NCI-H446 (cell line): ENCODE results near the gene THAP7.
A peak's percentile ranks its signal among the peaks of the same experiment; 100 is the strongest.
"Not testable (repeated sequence)": the region's sequence is repeated elsewhere in the genome, so short reads cannot be mapped to it uniquely, and the experiment has no call there.

Experiments used
- DNase-seq, 2 experiments: peaks; one replicate each; lab custom pipeline; 2025; lab: John Stamatoyannopoulos, UW

The THAP7 gene, protein sequence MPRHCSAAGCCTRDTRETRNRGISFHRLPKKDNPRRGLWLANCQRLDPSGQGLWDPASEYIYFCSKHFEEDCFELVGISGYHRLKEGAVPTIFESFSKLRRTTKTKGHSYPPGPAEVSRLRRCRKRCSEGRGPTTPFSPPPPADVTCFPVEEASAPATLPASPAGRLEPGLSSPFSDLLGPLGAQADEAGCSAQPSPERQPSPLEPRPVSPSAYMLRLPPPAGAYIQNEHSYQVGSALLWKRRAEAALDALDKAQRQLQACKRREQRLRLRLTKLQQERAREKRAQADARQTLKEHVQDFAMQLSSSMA

DNA sequence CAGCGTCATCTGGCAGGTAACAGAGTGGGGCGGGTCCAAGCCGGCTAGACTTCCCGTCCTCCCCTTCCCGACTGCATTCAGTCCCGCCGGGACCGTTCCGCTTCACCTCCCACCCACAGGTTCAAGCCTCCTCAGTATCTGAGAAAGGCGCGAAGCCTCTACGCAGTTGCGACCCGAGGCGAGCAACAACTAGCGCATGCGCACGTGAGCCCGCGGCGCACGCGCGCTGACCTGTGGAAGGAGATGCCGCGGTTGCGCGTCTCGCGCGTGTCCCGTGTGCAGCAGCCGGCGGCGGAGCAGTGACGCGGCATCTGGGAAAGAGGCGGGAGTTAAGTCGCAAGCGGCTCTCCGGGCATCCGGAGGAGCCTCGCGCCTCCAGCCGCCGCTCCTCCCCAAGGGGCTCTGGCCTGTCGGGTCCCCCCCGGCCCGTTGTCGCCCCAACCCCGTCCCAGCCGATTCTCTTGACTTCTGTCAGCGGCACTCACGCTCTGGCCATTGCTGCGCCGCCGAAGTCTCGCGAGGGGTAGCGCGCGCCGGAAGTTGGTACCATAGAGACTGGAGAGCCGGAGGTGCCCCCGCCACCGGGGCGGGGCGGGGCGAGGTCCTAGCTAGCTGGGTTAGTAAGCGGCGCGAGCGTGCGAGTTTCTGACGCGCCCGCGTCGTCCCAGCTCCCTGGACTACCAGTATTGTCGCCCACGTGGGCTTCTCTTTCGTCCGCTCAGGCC, at the start of gene THAP7:
TSS of gene THAP7 (minus strand) at position 518 of the 725 bp plus-strand sequence. CDS start at position 311, 207 bp downstream.
- peak; percentile 97 to 99 for DNase-seq

- no peak for DNase-seq
Observed at GRCh38 chr22:21051145-21051830, 49.4 kb upstream of the THAP7 start.

DNA sequence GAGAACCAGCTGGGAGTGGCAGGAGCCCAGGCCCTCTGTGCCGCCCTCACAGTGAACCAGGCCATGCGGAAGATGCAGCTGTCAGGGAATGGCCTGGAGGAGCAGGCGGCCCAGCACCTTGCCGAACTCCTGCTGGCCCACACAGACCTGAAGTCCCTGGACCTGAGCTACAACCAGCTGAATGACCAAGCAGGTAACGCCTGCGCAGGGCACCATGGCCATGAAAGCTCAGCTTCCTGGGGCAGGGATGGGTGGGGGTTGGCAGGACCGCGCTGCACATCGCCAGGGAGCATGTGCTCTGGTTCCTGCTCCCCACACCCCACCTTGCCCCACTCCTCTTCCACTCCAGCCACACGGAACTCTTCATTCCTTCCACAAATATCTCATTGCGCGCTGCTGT, 47.0 kb upstream of the THAP7 start:
- DNase-seq = not testable (repeated sequence)

DNA sequence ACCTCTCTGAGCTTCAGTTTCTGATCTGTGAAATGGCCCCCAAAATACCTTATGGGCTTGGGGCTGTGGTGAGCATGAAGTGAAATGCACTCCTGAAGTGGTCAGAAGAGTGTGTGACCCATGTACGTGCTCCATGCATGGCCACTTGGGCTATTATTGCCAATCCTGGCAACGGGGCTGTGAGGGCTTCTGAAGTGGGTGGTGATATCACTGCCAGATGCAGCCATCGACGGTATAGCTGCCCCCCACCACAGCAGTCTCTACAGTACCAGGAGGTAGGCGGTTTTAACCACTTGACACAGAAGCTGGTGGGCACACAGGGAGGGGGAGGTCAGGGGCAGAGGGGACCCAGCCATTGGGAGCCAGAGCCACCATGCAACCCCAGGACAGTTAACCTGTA, 46.5 kb upstream of the THAP7 start:
- not testable (repeated sequence) for DNase-seq

DNA sequence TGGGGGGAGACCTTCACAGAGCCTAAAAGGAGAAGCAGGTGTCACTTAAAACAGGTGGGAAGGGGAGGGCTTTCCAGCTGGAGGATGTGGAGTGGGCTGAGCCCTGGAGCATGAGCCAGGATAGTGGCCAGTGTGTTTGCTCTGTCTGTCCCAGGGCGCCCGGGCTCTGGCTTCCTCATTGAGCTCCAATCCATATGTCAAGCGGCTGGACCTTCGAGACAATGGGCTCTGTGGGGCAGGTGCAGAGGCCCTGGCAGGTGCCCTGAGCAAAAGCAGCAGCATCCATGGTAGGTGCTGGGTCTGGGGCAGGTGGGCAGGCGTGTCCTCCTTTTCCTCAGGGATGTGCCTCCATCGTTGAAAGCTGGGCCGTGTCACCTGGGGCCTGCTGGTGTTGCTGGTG, 45.8 kb upstream of the THAP7 start:
- no peak for DNase-seq

GRCh38 chr22:21047035-21047661, 45.2 kb upstream of the THAP7 start:
- DNase-seq = no peak

DNA sequence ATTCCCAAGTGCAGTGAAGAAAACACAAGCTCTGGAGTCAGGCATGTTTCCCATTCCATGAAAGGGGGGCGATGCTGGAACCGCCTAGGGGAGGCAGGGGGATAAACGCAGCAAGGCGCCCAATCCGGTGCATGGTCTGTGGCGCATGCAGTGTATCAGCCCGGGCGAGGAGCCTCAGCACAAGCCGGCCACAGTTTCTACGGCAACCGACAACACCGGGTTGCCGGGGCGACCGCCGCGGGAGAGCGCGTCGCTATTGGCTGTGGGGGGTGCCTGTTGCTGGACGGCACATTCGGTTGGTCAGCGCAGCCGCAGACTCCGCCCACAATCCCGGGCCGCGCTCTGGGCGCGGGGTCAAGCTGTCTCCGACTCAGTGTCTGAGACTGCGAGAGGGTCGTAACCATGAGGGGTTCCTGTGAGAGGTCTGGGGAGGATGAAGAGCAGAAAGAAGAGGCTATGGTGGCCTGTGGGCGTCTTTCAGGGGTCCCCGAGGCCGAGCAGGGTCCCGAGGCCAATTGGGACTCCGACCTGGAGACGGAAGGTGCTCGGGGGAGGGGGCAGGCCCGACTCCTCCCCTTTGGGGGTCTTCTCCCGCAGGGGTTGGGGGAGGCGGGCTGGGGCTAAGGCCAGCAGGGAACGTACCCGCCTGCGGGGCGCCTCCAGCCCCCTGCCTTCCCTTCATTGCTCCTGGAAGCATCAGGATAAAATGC, 43.8 kb upstream of the THAP7 start, which contains the start of gene LRRC74B:
TSS of gene LRRC74B (plus strand) at position 362 of the 710 bp plus-strand sequence. CDS start at position 403, 41 bp downstream.
- DNase-seq = peak; percentile 87 to 95

- DNase-seq = peak in 1 of 2 experiments; percentile 65
Observed at GRCh38 chr22:21044931-21045584, 43.1 kb upstream of the THAP7 start.

DNA sequence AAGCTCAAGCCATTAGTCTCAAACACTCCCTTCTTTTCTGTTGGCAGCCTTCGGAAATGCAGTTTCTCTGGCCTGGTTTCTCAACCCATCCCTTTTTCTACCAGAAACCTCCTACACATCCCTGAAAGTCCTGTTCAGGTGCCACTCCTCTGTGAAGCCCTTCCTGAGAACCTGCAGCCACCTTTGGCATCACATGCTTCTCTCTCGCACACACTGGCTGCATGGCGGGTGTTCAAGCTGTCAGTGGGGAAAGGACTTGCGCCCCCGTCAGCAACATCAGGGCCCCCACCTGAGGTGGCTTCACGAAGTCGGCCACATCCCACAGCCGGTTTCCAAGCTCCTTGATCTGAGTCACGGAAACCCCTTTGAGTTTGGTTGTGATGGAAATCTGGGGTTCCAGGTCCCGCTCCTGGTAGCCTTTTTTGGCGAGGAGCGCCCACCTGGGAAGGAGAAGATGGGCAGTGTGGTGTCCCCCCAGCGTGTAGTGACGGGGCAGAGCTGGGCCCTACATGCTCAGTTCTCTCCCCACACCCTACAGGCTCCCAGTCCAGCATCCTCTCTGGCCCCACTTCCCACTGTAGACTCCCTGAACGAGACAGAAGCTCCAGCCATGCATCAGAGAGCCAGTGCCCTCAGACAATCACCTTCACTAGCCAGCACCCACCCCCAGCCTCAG, 42.1 kb upstream of the THAP7 start:
- no peak for DNase-seq

- DNase-seq = no peak
Observed at GRCh38 chr22:21042978-21043859, 41.3 kb upstream of the THAP7 start.

DNA sequence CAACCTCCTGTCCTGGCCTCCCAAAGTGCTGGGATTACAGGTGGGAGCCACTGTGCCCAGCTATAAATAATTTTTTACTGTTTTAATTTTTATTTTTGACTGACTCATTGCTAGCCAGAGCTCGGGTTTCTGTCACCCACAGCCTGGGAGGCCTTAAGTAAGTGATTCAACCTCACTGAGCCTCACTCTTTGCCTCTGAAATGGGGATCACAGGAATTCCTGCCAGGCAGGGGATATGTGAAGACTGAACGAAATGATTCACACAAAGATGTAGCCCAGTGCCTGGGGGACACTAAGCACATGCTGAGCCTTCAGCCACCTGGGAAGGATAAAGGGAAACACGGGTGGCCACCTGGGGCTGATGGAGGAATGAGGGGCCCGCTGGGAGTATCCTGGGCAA, 40.0 kb upstream of the THAP7 start:
- no peak for DNase-seq

DNA sequence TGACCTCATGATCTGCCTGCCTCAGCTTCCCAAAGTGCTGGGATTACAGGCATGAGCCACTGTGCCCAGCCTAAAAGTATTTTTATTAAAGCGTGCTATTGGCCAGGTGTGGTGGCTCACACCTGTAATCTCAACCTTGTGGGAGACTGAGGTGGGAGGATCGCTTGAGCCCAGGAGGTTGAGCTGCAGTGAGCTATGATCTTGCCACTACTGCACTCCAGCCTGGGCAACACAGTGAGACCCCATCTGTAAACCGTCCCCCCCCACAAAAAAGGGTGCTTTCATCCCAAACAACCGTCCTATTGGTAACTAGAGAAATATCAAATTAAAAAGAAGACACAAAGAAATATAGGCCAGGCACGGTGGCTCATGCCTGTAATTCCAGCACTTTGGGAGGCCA, 37.2 kb upstream of the THAP7 start:
- not testable (repeated sequence) for DNase-seq

DNA sequence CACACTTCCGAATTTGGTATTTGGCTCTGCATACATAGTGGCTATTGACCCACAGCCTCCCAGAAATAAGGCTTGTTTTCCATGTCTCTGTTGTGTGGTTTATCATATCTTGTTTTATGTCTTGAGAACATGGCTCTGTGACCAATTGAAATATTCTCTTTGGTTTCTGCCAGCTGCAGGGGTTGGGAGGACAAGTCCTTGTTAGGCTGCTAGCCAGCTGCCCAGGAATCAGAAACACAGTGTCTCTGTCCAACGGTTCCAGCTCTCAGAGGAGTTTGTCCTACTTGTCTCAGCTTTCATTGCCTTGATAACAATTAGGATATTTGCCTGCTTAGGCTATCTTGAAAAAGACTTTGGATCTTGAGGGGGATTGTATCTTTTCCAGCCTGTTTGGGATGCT, 36.5 kb upstream of the THAP7 start:
- DNase-seq = no peak

- no peak for DNase-seq
Observed at GRCh38 chr22:21034989-21035388, 33.1 kb upstream of the THAP7 start.

- no peak for DNase-seq
Observed at GRCh38 chr22:21033895-21034294, 32.0 kb upstream of the THAP7 start.

DNA sequence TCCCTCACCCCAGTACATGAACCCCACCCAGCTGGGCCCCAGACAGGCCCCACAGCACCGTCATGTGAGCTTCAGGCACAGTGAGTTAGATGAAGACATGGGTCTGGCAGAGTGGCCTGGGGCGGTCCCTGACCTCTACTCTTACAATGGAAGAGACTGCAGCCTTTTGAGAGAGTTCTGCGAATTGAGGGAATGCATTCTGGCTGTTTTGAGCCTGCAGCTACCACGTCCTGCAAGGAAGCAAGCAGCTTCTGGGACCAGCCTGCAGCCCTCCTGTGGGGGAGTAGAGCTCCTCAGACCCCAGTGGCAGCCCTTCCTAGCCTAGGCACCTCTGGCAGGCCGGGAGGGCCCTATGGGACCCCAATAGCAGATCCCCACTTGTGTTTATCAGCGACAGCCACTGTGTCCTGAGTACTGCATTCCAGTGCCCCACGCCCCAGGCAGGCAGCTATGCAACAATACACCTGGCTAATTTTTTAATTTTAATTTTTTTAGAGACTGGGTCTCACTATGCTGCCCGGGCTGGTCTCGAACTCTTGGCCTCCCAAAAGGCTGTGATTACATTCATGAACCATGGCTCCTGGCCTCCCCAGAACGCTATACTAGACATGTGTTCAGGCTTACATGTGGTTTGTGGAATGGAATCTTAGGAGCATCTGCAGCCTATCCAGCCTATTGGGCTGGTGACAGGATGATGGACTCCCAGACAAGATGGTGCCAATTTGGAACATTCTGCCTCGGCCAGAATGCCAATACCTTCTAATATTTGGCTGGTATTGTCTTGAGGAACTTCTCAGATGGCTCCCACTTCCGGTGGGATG, 31.2 kb upstream of the THAP7 start:
- peak in 1 of 2 experiments; percentile 29 for DNase-seq

DNA sequence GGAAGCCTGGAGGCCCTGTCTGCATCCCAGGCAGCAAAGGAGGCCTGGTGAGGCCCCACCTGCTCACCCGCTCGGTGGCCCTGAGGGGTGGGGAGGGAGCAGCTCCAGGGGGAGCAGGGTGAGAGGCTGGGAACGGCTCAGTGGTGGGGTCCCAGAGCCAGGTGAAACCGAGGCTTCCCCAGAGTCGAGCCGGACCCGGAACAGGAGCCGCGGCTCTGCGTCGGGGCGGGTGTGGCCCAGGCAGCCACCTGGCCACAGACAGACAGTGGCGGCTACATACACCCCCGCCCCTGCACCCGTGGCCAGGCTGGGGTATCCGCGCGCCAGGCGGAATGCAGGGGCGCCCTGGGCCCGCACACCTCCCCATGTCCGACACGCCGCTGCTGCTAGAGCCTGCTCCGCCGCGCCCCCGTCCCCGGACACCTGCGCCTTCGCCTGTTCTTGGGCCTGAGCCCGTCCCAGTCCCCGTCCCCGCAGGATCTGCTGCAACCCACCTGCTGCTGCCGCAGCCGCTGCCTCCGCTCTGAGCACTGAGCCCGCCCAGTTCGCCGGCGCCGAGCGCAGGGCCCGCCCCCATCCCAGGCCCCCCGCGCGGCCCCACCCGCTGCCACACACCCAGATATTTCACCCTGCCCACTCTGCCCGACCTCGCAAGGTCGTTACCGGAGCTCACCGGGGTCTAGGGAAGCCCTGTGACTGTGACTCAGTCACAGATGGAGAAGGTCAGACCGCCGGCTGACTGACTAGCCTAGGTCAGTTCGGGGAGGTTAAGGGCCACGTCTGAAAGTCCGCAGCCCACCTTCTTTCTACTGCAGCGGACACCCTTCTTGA, 30.3 kb upstream of the THAP7 start, which contains the start of gene SLC7A4:
TSS of gene SLC7A4 (minus strand) at position 525 of the 831 bp plus-strand sequence. CDS start 749 bp downstream, outside the sequence.
- no peak for DNase-seq
